GM19099 (cell line): ENCODE data around the gene ADORA1.

Experiments
- POLR2A ChIP-seq: IDR thresholded peaks from 3 replicates; pipeline ENCODE4 v1.6.1; 2011; ENCODE audit warnings: low read depth; ENCODE audit not compliant: insufficient read length; ENCODE audit errors: extremely low read depth

Gene ADORA1

DNA sequence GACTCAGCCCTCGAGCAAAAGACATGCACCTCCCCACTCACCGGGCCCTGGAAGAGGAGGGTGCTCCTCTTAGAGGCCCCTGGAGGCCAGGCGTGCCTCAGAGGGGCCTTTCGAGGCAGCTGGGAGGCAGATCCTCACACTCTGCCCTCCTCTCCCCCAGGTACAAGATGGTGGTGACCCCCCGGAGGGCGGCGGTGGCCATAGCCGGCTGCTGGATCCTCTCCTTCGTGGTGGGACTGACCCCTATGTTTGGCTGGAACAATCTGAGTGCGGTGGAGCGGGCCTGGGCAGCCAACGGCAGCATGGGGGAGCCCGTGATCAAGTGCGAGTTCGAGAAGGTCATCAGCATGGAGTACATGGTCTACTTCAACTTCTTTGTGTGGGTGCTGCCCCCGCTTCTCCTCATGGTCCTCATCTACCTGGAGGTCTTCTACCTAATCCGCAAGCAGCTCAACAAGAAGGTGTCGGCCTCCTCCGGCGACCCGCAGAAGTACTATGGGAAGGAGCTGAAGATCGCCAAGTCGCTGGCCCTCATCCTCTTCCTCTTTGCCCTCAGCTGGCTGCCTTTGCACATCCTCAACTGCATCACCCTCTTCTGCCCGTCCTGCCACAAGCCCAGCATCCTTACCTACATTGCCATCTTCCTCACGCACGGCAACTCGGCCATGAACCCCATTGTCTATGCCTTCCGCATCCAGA, 37.7 kb downstream of the ADORA1 start:
- no peak for TF ChIP-seq POLR2A

DNA sequence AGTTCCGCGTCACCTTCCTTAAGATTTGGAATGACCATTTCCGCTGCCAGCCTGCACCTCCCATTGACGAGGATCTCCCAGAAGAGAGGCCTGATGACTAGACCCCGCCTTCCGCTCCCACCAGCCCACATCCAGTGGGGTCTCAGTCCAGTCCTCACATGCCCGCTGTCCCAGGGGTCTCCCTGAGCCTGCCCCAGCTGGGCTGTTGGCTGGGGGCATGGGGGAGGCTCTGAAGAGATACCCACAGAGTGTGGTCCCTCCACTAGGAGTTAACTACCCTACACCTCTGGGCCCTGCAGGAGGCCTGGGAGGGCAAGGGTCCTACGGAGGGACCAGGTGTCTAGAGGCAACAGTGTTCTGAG, 38.3 kb downstream of the ADORA1 start:
- no peak for TF ChIP-seq POLR2A

DNA sequence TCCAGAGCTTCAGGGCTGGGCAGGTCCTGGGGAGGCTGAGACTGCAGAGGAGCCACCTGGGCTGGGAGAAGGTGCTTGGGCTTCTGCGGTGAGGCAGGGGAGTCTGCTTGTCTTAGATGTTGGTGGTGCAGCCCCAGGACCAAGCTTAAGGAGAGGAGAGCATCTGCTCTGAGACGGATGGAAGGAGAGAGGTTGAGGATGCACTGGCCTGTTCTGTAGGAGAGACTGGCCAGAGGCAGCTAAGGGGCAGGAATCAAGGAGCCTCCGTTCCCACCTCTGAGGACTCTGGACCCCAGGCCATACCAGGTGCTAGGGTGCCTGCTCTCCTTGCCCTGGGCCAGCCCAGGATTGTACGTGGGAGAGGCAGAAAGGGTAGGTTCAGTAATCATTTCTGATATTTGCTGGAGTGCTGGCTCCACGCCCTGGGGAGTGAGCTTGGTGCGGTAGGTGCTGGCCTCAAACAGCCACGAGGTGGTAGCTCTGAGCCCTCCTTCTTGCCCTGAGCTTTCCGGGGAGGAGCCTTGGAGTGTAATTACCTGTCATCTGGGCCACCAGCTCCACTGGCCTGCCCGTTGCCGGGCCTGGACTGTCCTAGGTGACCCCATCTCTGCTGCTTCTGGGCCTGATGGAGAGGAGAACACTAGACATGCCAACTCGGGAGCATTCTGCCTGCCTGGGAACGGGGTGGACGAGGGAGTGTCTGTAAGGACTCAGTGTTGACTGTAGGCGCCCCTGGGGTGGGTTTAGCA, 38.8 kb downstream of the ADORA1 start:
- TF ChIP-seq POLR2A, result no peak

DNA sequence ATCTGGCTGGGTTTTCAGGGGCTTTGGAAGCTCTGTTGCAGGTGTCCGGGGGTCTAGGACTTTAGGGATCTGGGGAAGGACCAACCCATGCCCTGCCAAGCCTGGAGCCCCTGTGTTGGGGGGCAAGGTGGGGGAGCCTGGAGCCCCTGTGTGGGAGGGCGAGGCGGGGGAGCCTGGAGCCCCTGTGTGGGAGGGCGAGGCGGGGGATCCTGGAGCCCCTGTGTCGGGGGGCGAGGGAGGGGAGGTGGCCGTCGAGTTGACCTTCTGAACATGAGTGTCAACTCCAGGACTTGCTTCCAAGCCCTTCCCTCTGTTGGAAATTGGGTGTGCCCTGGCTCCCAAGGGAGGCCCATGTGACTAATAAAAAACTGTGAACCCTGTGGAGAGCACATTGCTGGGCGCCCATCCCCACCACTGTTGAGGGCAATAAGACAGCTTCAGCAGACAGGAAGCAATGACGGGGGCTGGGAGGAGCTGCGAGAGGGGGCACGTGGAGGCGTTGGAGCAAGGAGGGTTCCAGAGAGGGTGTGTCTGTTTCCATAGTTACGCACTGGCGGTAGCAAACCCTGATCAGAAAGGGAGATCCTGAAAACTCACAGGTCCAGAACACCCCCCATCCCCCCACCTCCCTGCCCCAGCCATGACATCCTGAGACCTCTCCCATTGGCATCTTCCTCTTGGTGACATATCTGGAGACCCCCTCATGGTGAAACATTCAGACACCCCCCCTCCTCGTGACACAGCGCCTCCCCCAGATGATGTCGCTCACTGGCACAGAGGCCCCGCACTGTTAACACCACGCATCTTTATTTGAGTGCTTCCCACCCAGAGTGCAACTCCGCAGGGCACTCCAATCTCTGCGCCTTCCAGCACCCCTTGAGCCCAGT, 39.7 kb downstream of the ADORA1 start:
- TF ChIP-seq POLR2A, result no peak

DNA sequence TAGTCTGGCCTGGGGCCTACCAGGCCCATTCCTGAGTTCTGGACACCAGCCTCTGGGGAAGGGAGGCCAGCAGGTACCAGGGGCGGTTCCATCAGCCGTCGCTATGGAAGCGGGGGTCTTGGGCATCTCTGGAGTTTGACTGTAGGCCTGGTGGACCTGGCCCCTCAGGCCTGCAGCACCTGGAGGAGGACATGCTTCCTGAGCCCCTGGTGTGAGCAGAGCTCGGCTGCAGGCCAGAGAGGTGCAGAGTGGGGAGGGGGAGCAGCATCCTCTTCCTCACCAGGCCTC, 40.3 kb downstream of the ADORA1 start:
- TF ChIP-seq POLR2A, result no peak

DNA sequence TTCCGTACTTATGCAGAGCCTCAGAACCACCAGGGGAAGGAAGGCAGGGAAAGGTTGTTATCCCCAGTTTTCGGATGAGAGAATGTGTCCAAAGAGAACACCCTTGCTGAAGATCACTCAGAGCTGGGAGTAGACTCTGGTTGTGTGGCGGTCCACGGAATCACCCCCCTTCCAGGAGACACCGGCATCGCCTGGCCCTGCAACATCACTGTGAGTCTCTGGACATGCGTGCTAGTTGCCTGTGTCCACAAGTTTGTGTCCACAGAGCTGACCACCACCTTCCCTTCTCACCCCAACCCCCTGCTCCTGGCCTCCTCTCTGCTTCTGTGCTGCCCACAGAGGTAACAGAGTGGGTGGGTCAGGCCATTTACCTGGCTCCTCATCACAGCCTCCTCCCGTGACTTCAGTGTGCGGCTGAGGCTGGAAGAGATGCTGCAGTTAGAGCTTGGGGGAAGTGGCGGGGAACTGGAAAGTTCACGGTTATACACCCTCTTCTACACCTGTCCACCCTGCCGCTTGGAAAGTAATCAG, 40.8 kb downstream of the ADORA1 start:
- no peak for TF ChIP-seq POLR2A

DNA sequence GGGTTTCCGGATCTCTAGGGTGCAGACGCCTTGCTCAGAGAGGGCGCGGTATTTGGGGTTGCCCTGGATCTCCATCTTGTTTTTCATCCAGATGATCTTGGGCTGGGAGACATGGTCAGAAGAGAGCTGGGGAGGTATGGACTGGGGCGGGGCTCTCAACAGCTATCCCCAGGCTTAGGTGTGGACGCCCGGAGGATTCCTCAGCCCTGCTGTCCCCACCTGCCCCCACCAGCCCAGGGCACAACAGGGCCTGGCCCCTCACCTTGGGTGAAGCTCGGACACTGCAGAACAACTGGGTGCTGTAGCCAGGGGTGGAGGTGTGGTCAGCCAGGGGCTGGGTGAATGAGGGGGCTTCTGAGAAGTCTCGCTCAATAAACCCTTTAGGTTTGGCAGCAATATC, 41.5 kb downstream of the ADORA1 start:
- no peak for TF ChIP-seq POLR2A

DNA sequence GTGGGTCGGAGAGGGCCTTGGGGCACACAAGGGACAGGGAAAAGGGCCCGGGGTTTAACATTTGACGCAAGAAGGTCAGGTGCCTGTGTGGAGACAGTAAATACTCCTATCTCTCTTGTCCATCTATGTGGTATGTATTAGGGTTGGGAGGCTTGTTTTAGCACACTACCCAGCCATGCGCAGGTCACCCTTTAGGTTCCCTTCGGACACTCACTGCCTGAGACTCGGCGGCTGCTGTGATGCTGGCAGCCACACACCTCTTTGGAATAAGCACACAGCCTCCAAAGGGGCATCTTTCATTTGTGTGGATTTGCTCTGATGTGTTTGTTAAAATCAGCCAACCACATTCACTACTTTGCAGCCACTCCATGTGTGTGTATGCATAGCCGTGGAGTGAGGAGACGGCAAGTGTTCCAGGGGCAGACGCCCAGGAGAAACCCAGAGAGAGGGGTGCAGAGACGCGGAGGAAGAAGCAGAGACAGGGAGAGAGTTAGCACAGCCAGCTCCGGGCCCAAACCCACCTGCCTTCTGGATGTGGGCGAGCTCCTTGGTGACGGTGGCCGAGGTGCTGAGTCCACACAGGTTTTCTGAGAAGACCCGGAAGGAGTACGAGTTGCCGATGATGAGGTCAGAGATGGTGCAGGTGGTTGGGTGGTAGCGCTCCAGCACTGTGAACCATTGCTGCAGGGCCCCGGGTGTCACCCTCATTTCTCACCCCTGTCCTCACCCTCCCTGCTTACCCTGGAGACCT, 42.4 kb downstream of the ADORA1 start:
- TF ChIP-seq POLR2A, result no peak

DNA sequence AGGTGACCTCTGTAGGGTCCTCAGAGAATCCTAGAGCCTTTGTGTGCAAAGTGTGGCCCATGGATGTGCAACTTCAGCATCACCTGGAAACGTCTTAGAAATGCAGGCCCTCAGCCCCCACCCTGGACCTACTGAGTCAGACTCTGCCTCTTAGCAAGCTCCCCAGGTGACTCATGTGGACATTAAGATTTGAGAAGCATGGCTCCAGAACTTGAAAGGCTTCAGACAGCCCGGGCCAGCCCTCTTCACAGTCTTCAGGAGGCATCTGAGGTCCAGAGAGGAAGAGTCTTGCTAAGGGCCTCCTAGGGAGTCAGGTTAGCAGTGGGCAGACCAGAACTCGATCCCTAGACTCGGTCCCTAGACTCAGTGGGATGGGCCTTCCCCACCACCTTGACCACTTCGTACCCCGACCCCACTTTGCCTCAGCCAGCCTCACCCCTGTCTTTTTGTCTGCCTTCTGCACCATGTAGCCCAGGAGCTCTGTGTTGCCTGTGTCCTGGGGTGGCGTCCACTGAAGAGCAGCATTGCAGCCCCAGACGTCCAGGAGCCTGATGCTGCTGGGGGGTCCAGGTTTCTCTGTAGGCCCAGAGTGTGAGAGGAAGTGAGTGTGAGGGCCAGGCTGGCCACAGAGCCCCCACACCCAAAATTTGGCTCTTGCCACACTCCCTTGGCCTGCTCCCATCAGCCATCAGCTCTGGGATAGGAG, 43.3 kb downstream of the ADORA1 start:
- TF ChIP-seq POLR2A, result no peak

DNA sequence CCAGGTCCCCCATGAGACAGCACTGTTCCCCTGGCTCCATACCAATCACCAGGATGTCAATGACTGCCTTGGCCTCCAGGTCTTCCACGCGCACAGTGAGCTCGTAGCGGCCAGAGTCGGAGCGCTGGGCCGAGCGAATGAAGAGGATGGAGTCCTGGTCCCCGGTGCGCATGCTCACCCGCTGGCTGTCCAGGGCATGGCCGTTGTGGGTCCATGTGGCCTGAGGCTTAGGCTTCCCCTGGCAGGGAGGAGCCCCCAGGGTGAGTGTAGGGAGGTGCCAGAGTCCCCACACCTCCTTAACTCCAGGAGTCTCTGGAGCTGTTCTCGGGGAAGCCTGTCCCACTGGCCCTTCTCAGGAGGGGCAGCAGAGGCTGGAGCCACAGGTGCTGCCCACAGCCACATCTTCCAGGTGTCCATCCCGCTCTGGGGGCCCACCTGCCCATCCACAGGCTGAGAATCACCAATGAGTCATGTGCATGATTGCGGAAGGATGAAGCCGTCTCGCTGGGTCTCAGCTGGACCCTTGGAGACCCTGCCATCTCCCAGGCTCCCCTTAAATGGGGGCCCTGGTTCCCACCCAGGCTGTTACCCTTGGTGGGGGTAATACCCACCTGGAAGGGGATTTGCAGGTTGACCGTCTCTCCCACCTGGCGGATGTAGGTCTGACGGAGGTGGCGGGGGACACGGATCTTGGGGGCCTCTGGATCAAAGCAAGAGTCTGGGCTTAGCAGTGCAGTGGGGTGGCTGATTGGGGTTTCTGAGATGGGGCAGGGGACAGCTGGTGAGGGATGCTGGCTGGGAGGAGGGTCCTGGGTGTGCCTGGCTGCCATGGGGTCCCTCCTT, 44.0 kb downstream of the ADORA1 start:
- no peak for TF ChIP-seq POLR2A

DNA sequence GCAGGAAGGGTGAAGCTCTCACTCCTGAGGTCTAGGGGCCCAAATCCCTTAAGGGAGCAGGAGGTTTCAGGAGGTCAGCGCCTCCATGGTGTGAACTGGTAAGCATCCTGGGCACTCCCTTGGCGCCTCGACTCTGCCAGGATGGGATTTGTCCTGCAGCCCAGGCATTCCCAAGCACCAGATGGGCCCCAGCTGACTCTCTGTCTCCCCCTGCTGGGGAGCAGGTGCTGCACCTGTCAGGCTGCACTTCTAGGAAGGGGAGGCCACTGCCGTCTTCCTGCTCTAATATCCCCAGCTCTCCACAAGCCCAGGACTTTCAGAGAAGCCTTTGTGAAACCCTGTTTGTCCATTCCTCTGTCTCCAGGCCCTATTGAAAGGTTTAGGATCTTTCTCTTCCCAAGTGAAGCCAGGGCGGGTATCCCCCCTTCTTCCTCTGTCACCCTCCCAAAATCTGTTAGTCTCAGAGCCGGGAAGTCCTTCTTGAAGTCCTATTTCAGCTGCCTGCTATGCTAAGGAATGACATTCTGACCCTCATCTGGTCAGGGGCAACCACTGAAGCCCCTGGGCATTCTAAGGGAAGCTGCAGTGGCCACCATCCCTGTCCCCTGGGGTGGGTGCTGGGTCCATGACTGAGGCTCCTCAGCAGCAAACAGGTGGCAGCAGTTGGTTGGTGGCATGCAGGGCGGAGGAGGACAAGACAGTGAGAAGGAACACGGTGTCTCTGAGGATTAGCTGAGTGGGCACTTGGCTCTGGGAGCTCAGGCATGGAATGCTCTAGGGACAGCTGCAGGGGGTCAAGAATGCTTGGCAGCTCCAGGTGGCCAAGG, 44.9 kb downstream of the ADORA1 start:
- no peak for TF ChIP-seq POLR2A

DNA sequence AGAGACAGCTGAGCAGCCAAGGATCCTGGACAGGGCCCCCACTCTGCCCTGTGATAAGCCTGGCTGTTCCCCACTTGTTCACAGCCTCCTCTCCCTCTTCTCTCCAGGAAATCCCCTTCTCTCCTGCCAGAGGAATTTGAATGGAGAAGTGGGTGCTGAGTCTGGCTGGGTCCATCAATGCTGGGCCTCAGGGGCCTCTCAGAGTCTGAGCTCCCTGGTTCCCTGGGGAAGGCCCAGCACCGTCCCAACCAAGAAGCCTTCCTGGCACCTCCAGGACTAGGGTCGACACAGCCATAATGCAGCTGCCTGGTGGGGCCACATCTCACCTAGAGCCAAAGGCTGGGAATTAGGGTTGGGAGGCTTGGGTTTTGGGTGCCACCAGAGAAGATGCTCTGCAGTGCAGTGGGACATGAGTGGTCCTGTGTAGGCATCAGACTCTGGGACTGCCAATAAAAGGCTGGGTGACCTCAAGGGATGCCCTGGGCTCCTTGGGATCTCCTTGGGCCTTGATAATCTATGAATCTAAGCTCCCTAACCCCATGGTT, 45.6 kb downstream of the ADORA1 start:
- TF ChIP-seq POLR2A, result no peak

DNA sequence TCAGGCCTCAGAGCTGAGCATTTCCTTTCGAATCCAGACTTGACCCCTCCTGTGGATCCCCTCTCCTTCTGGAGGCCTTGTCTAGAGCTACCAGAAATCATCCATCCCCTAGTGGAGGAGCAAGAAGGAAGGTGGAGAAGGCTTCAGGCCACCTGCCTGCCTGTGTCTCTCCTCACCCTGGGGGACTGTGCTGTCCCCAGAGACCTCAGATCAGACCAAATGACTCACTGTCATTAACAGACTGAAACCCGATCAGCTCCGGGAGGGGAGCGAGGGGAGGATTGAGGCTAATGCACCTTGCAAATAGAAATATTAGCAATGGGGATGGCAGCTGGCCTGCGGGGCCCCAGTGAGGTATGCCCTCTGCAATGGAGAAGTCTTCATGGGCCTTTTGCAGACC, 46.0 kb downstream of the ADORA1 start:
- no peak for TF ChIP-seq POLR2A
